ENCODE results near the gene NACA2.
"Not testable (repeated sequence)": the region's sequence is repeated elsewhere in the genome, so short reads cannot be mapped to it uniquely, and the experiment has no call there.

The NACA2 gene

GRCh38 chr17:61591018-61591417 lies at the start of gene NACA2:
Gene NACA2 (minus strand): TSS chr17:61591219. CDS start chr17:61591180, 39 bp downstream.
- Mint-ChIP-seq H3K9me3 (ENCODE audit: low read depth) (no peaks in the 10 kb centered on the region), H3K27ac (no peak within 1 kb of the TSS), H3K4me1 (ENCODE audit: low read depth) (no peaks in the 10 kb centered on the region), H3K36me3 (no peaks in the 10 kb centered on the region), H3K4me3 (no peak within 1 kb of the TSS), H3K27me3 (peaks cover 3% of the 10 kb centered on the region)

GRCh38 chr17:61639818-61640217 lies 48.8 kb upstream of the NACA2 start:
- H3K27ac Mint-ChIP-seq: no peak overlapping the region
- H3K4me3 Mint-ChIP-seq: no peak overlapping the region
- no peaks in the 10 kb centered on the region for H3K36me3 Mint-ChIP-seq
- no peaks in the 10 kb centered on the region for H3K9me3 Mint-ChIP-seq (ENCODE audit: low read depth)
- peaks cover 25% of the 10 kb centered on the region for H3K27me3 Mint-ChIP-seq
- H3K4me1 Mint-ChIP-seq (ENCODE audit: low read depth): no peaks in the 10 kb centered on the region

- Mint-ChIP-seq H3K4me1 (ENCODE audit: low read depth) (no peaks in the 10 kb centered on the region), H3K27ac (no peak overlapping the region), H3K9me3 (ENCODE audit: low read depth) (no peaks in the 10 kb centered on the region), H3K4me3 (no peak overlapping the region), H3K27me3 (peaks cover 28% of the 10 kb centered on the region), H3K36me3 (no peaks in the 10 kb centered on the region)
Observed at GRCh38 chr17:61638087-61638486, 47.1 kb upstream of the NACA2 start.

GRCh38 chr17:61635913-61636432 lies 45.0 kb upstream of the NACA2 start:
- Mint-ChIP-seq H3K27ac (no peak overlapping the region), H3K4me1 (ENCODE audit: low read depth) (no peaks in the 10 kb centered on the region), H3K4me3 (no peak overlapping the region), H3K27me3 (peaks cover 34% of the 10 kb centered on the region), H3K36me3 (no peaks in the 10 kb centered on the region), H3K9me3 (ENCODE audit: low read depth) (no peaks in the 10 kb centered on the region)

GRCh38 chr17:61634942-61635538 lies 44.0 kb upstream of the NACA2 start:
- Mint-ChIP-seq H3K36me3 (no peaks in the 10 kb centered on the region), H3K9me3 (ENCODE audit: low read depth) (no peaks in the 10 kb centered on the region), H3K27me3 (peaks cover 42% of the 10 kb centered on the region), H3K4me3 (no peak overlapping the region), H3K27ac (no peak overlapping the region), H3K4me1 (ENCODE audit: low read depth) (no peaks in the 10 kb centered on the region)

- Mint-ChIP-seq H3K36me3 (no peaks in the 10 kb centered on the region), H3K27me3 (peaks cover 38% of the 10 kb centered on the region), H3K4me1 (ENCODE audit: low read depth) (no peaks in the 10 kb centered on the region), H3K4me3 (no peak overlapping the region), H3K9me3 (ENCODE audit: low read depth) (no peaks in the 10 kb centered on the region), H3K27ac (no peak overlapping the region)
Observed at GRCh38 chr17:61634011-61634539, 43.1 kb upstream of the NACA2 start.

- no peaks in the 10 kb centered on the region for H3K36me3 Mint-ChIP-seq
- no peaks in the 10 kb centered on the region for H3K9me3 Mint-ChIP-seq (ENCODE audit: low read depth)
- H3K4me3 Mint-ChIP-seq: no peak overlapping the region
- no peak overlapping the region for H3K27ac Mint-ChIP-seq
- H3K27me3 Mint-ChIP-seq: peaks cover 36% of the 10 kb centered on the region
- H3K4me1 Mint-ChIP-seq (ENCODE audit: low read depth): no peaks in the 10 kb centered on the region
Observed at GRCh38 chr17:61632826-61633225, 41.8 kb upstream of the NACA2 start.

- no peaks in the 10 kb centered on the region for H3K4me1 Mint-ChIP-seq (ENCODE audit: low read depth)
- no peak overlapping the region for H3K4me3 Mint-ChIP-seq
- H3K36me3 Mint-ChIP-seq: no peaks in the 10 kb centered on the region
- H3K27me3 Mint-ChIP-seq: peaks cover 30% of the 10 kb centered on the region
- no peaks in the 10 kb centered on the region for H3K9me3 Mint-ChIP-seq (ENCODE audit: low read depth)
- no peak overlapping the region for H3K27ac Mint-ChIP-seq
Observed at GRCh38 chr17:61631800-61632199, 40.8 kb upstream of the NACA2 start.

- not testable (repeated sequence) for H3K27ac Mint-ChIP-seq
- H3K27me3 Mint-ChIP-seq: peaks cover 24% of the 10 kb centered on the region
Observed at GRCh38 chr17:61628158-61628557, 37.1 kb upstream of the NACA2 start.

GRCh38 chr17:61627658-61628057 lies 36.6 kb upstream of the NACA2 start:
- Mint-ChIP-seq H3K27me3 (peaks cover 22% of the 10 kb centered on the region), H3K36me3 (no peaks in the 10 kb centered on the region), H3K27ac (no peak overlapping the region), H3K4me1 (ENCODE audit: low read depth) (no peaks in the 10 kb centered on the region), H3K9me3 (ENCODE audit: low read depth) (no peaks in the 10 kb centered on the region), H3K4me3 (no peak overlapping the region)

More at GRCh38 chr17:61628158-61628557, 37.1 kb upstream of the NACA2 start:
- H3K36me3 Mint-ChIP-seq; H3K9me3 Mint-ChIP-seq (ENCODE audit: low read depth); H3K4me1 Mint-ChIP-seq (ENCODE audit: low read depth); H3K4me3 Mint-ChIP-seq: not testable (repeated sequence)

GRCh38 chr17:61627125-61627524 lies 36.1 kb upstream of the NACA2 start:
- no peak overlapping the region for H3K4me3 Mint-ChIP-seq
- H3K4me1 Mint-ChIP-seq (ENCODE audit: low read depth): no peaks in the 10 kb centered on the region
- H3K27me3 Mint-ChIP-seq: peaks cover 20% of the 10 kb centered on the region
- H3K36me3 Mint-ChIP-seq: no peaks in the 10 kb centered on the region
- H3K27ac Mint-ChIP-seq: no peak overlapping the region
- H3K9me3 Mint-ChIP-seq (ENCODE audit: low read depth): no peaks in the 10 kb centered on the region

- Mint-ChIP-seq H3K27ac (no peak overlapping the region), H3K9me3 (ENCODE audit: low read depth) (no peaks in the 10 kb centered on the region), H3K4me1 (ENCODE audit: low read depth) (no peaks in the 10 kb centered on the region), H3K36me3 (no peaks in the 10 kb centered on the region), H3K4me3 (no peak overlapping the region), H3K27me3 (peaks cover 14% of the 10 kb centered on the region)
Observed at GRCh38 chr17:61625564-61625963, 34.5 kb upstream of the NACA2 start.

- Mint-ChIP-seq H3K27me3 (peaks cover 10% of the 10 kb centered on the region), H3K4me3 (no peak overlapping the region), H3K4me1 (ENCODE audit: low read depth) (no peaks in the 10 kb centered on the region), H3K9me3 (ENCODE audit: low read depth) (no peaks in the 10 kb centered on the region), H3K27ac (no peak overlapping the region), H3K36me3 (no peaks in the 10 kb centered on the region)
Observed at GRCh38 chr17:61624951-61625350, 33.9 kb upstream of the NACA2 start.

- peaks cover 14% of the 10 kb centered on the region for H3K9me3 Mint-ChIP-seq (ENCODE audit: low read depth)
- no peaks in the 10 kb centered on the region for H3K36me3 Mint-ChIP-seq
- H3K27me3 Mint-ChIP-seq: peaks cover 10% of the 10 kb centered on the region
- H3K27ac Mint-ChIP-seq: no peak overlapping the region
- no peak overlapping the region for H3K4me3 Mint-ChIP-seq
- H3K4me1 Mint-ChIP-seq (ENCODE audit: low read depth): no peaks in the 10 kb centered on the region
Observed at GRCh38 chr17:61621317-61621716, 30.3 kb upstream of the NACA2 start.

GRCh38 chr17:61619953-61620352 lies 28.9 kb upstream of the NACA2 start:
- H3K27ac Mint-ChIP-seq: no peak overlapping the region
- no peak overlapping the region for H3K4me3 Mint-ChIP-seq
- peaks cover 14% of the 10 kb centered on the region for H3K9me3 Mint-ChIP-seq (ENCODE audit: low read depth)
- peaks cover 5% of the 10 kb centered on the region for H3K27me3 Mint-ChIP-seq
- no peaks in the 10 kb centered on the region for H3K4me1 Mint-ChIP-seq (ENCODE audit: low read depth)
- H3K36me3 Mint-ChIP-seq: no peaks in the 10 kb centered on the region

GRCh38 chr17:61619493-61619892 lies 28.5 kb upstream of the NACA2 start:
- H3K9me3 Mint-ChIP-seq (ENCODE audit: low read depth): peaks cover 14% of the 10 kb centered on the region
- peaks cover 5% of the 10 kb centered on the region for H3K27me3 Mint-ChIP-seq
- no peaks in the 10 kb centered on the region for H3K36me3 Mint-ChIP-seq
- H3K4me1 Mint-ChIP-seq (ENCODE audit: low read depth): no peaks in the 10 kb centered on the region
- no peak overlapping the region for H3K4me3 Mint-ChIP-seq
- H3K27ac Mint-ChIP-seq: no peak overlapping the region

Data from activated naive CD8-positive, alpha-beta T cell (primary cell).